ENCODE results near the gene TMEM131. TPM values are rescaled to one million over a fixed set of nuclear protein-coding genes. Genes with fewer than 3 reads are reported as not detected.

The TMEM131 gene
- total RNA-seq, 1 donor from 2014 or later: 36.4 TPM

GRCh38 chr2:97750017-97750416, 245.7 kb downstream of the TMEM131 start:
- no peak for TF ChIP-seq CTCF (IDR thresholded peaks at IDR 0.05)
- Mint-ChIP-seq H3K27ac (ENCODE audit: unreplicated experiment) (no peak overlapping the region), H3K27me3 (ENCODE audit: unreplicated experiment) (no peaks in the 10 kb centered on the region), H3K4me3 (ENCODE audit: unreplicated experiment) (no peak overlapping the region), H3K9me3 (ENCODE audit: unreplicated experiment) (no peaks in the 10 kb centered on the region), H3K4me1 (ENCODE audit: unreplicated experiment) (peaks cover 3% of the 10 kb centered on the region), H3K36me3 (ENCODE audit: unreplicated experiment) (peaks cover 10% of the 10 kb centered on the region)
- DNase-seq (ENCODE audit: extremely low spot score, unreplicated experiment): no peak

DNA sequence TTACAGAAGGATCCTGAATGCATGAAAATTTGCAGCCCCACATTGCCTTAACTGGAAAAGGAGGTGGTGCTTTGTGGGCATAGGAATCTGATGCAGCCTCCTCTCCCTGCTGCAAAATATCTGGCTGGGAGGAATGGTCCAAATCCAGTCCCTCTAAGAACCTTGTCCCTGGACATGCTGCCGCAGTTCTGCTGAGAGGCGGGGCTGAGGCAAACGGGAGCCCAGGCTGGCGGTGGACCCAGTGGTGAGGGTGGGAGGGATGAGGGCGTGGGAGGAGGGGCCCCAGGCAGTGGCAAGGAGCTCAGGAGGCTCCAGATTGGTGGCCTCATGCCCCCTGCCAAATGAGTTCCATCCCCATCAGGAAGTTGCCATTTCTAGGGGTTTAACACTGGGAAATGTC, 246.2 kb downstream of the TMEM131 start:
- Mint-ChIP-seq H3K4me3 (ENCODE audit: unreplicated experiment) (no peak overlapping the region), H3K36me3 (ENCODE audit: unreplicated experiment) (peaks cover 9% of the 10 kb centered on the region), H3K27ac (ENCODE audit: unreplicated experiment) (no peak overlapping the region), H3K4me1 (ENCODE audit: unreplicated experiment) (peaks cover 3% of the 10 kb centered on the region), H3K9me3 (ENCODE audit: unreplicated experiment) (no peaks in the 10 kb centered on the region), H3K27me3 (ENCODE audit: unreplicated experiment) (no peaks in the 10 kb centered on the region)
- no peak for DNase-seq (ENCODE audit: extremely low spot score, unreplicated experiment)
- no peak for TF ChIP-seq CTCF (IDR thresholded peaks at IDR 0.05)

- no peak overlapping the region for H3K27ac Mint-ChIP-seq (ENCODE audit: unreplicated experiment)
These were observed 248.0 kb downstream of the TMEM131 start for GRCh38 chr2:97747716-97748115.

DNA sequence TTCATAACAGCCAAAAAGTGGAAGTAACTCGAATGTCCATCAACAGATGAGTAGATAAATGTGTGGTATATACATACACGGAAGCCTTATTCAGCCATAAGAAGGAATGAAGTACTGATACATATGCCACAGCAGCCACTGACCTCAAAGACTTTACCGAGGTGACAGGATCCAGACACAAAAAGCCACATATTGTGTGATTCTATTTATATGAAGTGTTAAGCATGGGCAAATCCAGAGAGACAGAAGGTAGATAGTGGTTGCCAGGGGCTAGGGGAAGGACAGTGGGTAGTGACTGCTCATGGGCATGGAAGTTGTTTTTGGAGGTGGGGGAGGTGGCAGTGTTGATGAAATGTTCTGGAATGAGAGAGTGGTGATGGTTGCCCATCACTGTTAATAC, 248.5 kb downstream of the TMEM131 start:
- no peak for DNase-seq (ENCODE audit: extremely low spot score, unreplicated experiment)
- Mint-ChIP-seq H3K4me3 (ENCODE audit: unreplicated experiment) (no peak overlapping the region), H3K9me3 (ENCODE audit: unreplicated experiment) (peaks cover 5% of the 10 kb centered on the region), H3K4me1 (ENCODE audit: unreplicated experiment) (peaks cover 3% of the 10 kb centered on the region), H3K27me3 (ENCODE audit: unreplicated experiment) (no peaks in the 10 kb centered on the region), H3K36me3 (ENCODE audit: unreplicated experiment) (peaks cover 15% of the 10 kb centered on the region), H3K27ac (ENCODE audit: unreplicated experiment) (no peak overlapping the region)
- TF ChIP-seq CTCF (IDR thresholded peaks at IDR 0.05): no peak

More at GRCh38 chr2:97747716-97748115, 248.0 kb downstream of the TMEM131 start:
- H3K27me3 Mint-ChIP-seq (ENCODE audit: unreplicated experiment): no peaks in the 10 kb centered on the region
- no peak overlapping the region for H3K4me3 Mint-ChIP-seq (ENCODE audit: unreplicated experiment)
- peaks cover 15% of the 10 kb centered on the region for H3K36me3 Mint-ChIP-seq (ENCODE audit: unreplicated experiment)
- no peak for TF ChIP-seq CTCF (IDR thresholded peaks at IDR 0.05)
- H3K9me3 Mint-ChIP-seq (ENCODE audit: unreplicated experiment): peaks cover 5% of the 10 kb centered on the region
- no peak for DNase-seq (ENCODE audit: extremely low spot score, unreplicated experiment)
- peaks cover 3% of the 10 kb centered on the region for H3K4me1 Mint-ChIP-seq (ENCODE audit: unreplicated experiment)

DNA sequence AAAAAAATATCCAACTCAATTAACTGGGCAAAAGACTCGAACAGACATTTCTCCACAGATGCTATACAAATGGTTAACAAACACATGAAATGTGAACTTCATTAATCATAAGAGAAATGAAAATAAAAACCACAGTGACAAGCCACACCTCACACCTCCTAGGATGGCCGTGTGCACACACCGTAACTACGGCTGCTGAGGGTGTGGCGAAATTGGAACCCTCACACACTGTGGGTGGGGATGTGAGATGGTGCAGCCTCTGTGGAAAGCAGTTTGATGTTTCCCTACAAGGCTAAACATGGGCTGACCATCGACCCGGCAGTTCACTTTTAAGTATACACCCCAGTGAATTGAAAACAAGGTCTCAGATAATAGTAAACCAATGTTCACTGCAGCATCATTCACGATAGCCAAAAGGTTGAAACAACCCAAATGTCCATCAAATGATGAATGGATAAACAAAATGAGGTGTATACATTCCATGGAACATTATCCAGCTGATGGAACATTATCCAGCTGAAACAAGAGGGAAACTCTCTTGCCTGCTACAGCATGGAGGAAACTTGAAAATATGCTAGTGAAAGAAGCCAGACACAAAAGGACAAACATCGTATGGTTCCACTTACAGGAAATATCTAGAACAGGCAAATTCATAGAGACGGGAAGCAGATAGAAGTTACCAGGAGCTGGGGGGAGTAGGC, 250.1 kb downstream of the TMEM131 start:
- no peaks in the 10 kb centered on the region for H3K4me1 Mint-ChIP-seq (ENCODE audit: unreplicated experiment)
- TF ChIP-seq CTCF (IDR thresholded peaks at IDR 0.05): no peak
- peaks cover 5% of the 10 kb centered on the region for H3K9me3 Mint-ChIP-seq (ENCODE audit: unreplicated experiment)
- DNase-seq (ENCODE audit: extremely low spot score, unreplicated experiment): no peak
- no peak overlapping the region for H3K27ac Mint-ChIP-seq (ENCODE audit: unreplicated experiment)
- peaks cover 11% of the 10 kb centered on the region for H3K36me3 Mint-ChIP-seq (ENCODE audit: unreplicated experiment)
- no peaks in the 10 kb centered on the region for H3K27me3 Mint-ChIP-seq (ENCODE audit: unreplicated experiment)
- H3K4me3 Mint-ChIP-seq (ENCODE audit: unreplicated experiment): no peak overlapping the region

All from osteocyte (in vitro differentiated cells).